HCT116 (cell line): Measurements from ENCODE around the gene PI4KA. TPM values are rescaled to one million over a fixed set of nuclear protein-coding genes. Genes with fewer than 3 reads are reported as not detected.

Experiments
- ATAC-seq: fragments of 200-7000 bp; cut with Tn5 transposase; 2 replicates; pipeline ENCODE4 v1.9.1; 2020; ENCODE audit warnings: mild to moderate bottlenecking, moderate library complexity
- BruUV-seq: library from RNA; stranded (reverse); fragments of 400-500 nt; replicated peaks from 2 replicates; lab custom pipeline; 2021; lab: Mats Ljungman, UMichigan
- CTCF ChIA-PET: fragments of 300-600 bp; sonication (Branson Sonifier 250); formaldehyde crosslinking; loops from one replicate; lab custom pipeline; 2021; ENCODE audit warnings: antibody characterized with exemption; lab: Charles Lee
- POLR2A ChIA-PET: fragments of 300-600, 350-600 bp; sonication (Branson Sonifier 250); formaldehyde crosslinking; loops from one replicate; lab custom pipeline; 2021; ENCODE audit warnings: antibody characterized with exemption; lab: Charles Lee
- RAD21 ChIA-PET, 2 experiments: fragments of 300-600 bp; sonication (Branson Sonifier 250); formaldehyde crosslinking; loops; one replicate each; lab custom pipeline; 2023; ENCODE audit warnings: low total read pairs in 2 of 2; ENCODE audit not compliant: uncharacterized antibody in 2 of 2, unreplicated experiment in 2 of 2, low non-redundant PET in 1 of 2; lab: Charles Lee
- DNase-seq: peaks from one replicate; pipeline ENCODE4 v3.0.0-alpha.2; 2010; ENCODE audit warnings: low read depth, low spot score
- H2AFZ ChIP-seq: fragments of 200-600 bp; shearing (Covaris generic), sonication (generic); 2 replicates; pipeline ENCODE4 v1.6.1; 2017; ENCODE audit warnings: low read depth, mixed run types, mixed read lengths, antibody characterized with exemption, low read length; ENCODE audit not compliant: poor library complexity, severe bottlenecking
- H3K27ac ChIP-seq: 2 replicates; pipeline ENCODE4 v1.5.1; 2012; ENCODE audit warnings: low read depth, low read length
- H3K27me3 ChIP-seq: fragments of 200-600 bp; sonication (generic); 2 replicates; pipeline ENCODE4 v1.6.1; 2016; ENCODE audit warnings: mixed run types, low read length, mixed read lengths; ENCODE audit not compliant: insufficient read depth
- H3K36me3 ChIP-seq, 2 experiments: fragments of 200-500 bp in 1 of 2; fragments of 200-600 bp in 1 of 2; sonication (Bioruptor generic) in 1 of 2; sonication (generic) in 1 of 2; 2 replicates each; pipeline versions ENCODE4 v1.5.1 to v1.6.1; 2014 to 2016; ENCODE audit warnings: low read length in 2 of 2, inconsistent platforms in 1 of 2, mixed read lengths in 1 of 2, mixed run types in 1 of 2; ENCODE audit not compliant: insufficient read depth in 2 of 2, control insufficient read depth in 1 of 2
- H3K4me1 ChIP-seq, 2 experiments: fragments of 200-600 bp in 1 of 2; sonication (generic) in 1 of 2; 2 replicates each; pipeline versions ENCODE4 v1.5.1 to v1.6.1; 2012 to 2017; ENCODE audit warnings: low read length in 2 of 2, inconsistent platforms in 1 of 2, mild to moderate bottlenecking in 1 of 2, mixed read lengths in 1 of 2, mixed run types in 1 of 2, moderate library complexity in 1 of 2; ENCODE audit not compliant: insufficient read depth in 2 of 2, control insufficient read depth in 1 of 2
- H3K4me2 ChIP-seq: fragments of 200-600 bp; sonication (generic); 2 replicates; pipeline ENCODE4 v1.6.1; 2017; ENCODE audit warnings: mixed run types, low read length, mixed read lengths
- H3K4me3 ChIP-seq, 2 experiments: fragments of 200-600 bp in 1 of 2; sonication (generic) in 1 of 2; replicated peaks in 1 of 2; 2 replicates each; pipeline ENCODE4 v1.5.1; 2011 to 2016; ENCODE audit warnings: low read length in 2 of 2, control low read depth in 1 of 2, low read depth in 1 of 2, mild to moderate bottlenecking in 1 of 2, mixed read lengths in 1 of 2, mixed run types in 1 of 2
- H3K79me2 ChIP-seq: fragments of 200-600 bp; sonication (generic); 2 replicates; pipeline ENCODE4 v1.6.1; 2017; ENCODE audit warnings: mild to moderate bottlenecking, mixed run types, low read length, moderate library complexity, mixed read lengths; ENCODE audit not compliant: insufficient read depth
- H3K9ac ChIP-seq: fragments of 200-600 bp; sonication (generic); 2 replicates; pipeline ENCODE4 v1.6.1; 2016; ENCODE audit warnings: low read length, mixed read lengths
- H3K9me2 ChIP-seq: fragments of 200-600 bp; sonication (generic), shearing (Covaris generic); 2 replicates; pipeline ENCODE4 v1.6.1; 2017; ENCODE audit warnings: mixed run types, mild to moderate bottlenecking, moderate library complexity; ENCODE audit not compliant: insufficient read depth
- H3K9me3 ChIP-seq, 2 experiments: fragments of 200-500 bp in 1 of 2; fragments of 200-600 bp in 1 of 2; sonication (Bioruptor generic) in 1 of 2; sonication (generic) in 1 of 2; 2 replicates each; pipeline ENCODE4 v1.6.1; 2014 to 2017; ENCODE audit warnings: low read length in 2 of 2, mixed read lengths in 2 of 2, inconsistent platforms in 1 of 2, low read depth in 1 of 2, mild to moderate bottlenecking in 1 of 2, mixed run types in 1 of 2, moderate library complexity in 1 of 2; ENCODE audit not compliant: control insufficient read depth in 1 of 2, insufficient read depth in 1 of 2
- H4K20me1 ChIP-seq: fragments of 200-600 bp; sonication (generic), shearing (Covaris generic); 2 replicates; pipeline ENCODE4 v1.6.1; 2017; ENCODE audit warnings: mixed run types, mild to moderate bottlenecking, moderate library complexity; ENCODE audit not compliant: insufficient read depth
- ATF3 ChIP-seq: IDR thresholded peaks from 2 replicates; pipeline ENCODE4 v1.6.1; 2012
- CBX3 ChIP-seq: IDR thresholded peaks from 2 replicates; pipeline ENCODE4 v1.6.1; 2012; ENCODE audit warnings: low read depth
- CEBPB ChIP-seq: IDR thresholded peaks from 2 replicates; pipeline ENCODE4 v1.6.1; 2012; ENCODE audit warnings: low read depth
- CTCF ChIP-seq, 3 experiments: fragments of 200-600 bp in 1 of 3; sonication (generic) in 1 of 3; IDR thresholded peaks in 2 of 3; conservative IDR thresholded peaks in 1 of 3; 2 replicates each; pipeline ENCODE4 v1.5.1; 2012 to 2017; ENCODE audit warnings: low read depth in 2 of 3, low read length in 2 of 3, antibody characterized with exemption in 1 of 3, borderline replicate concordance in 1 of 3, control low read depth in 1 of 3, mild to moderate bottlenecking in 1 of 3, mixed read lengths in 1 of 3, mixed run types in 1 of 3, moderate library complexity in 1 of 3; ENCODE audit not compliant: insufficient read depth in 1 of 3
- ELF1 ChIP-seq: IDR thresholded peaks from 2 replicates; pipeline ENCODE4 v1.6.1; 2012; ENCODE audit warnings: low read depth, borderline replicate concordance
- EZH2 ChIP-seq: fragments of 200-600 bp; sonication (generic); IDR thresholded peaks from 2 replicates; pipeline ENCODE4 v1.6.1; 2017; ENCODE audit warnings: antibody characterized with exemption, mixed run types
- EZH2phosphoT487 ChIP-seq: fragments of 200-600 bp; IDR thresholded peaks from 2 replicates; pipeline ENCODE4 v1.6.1; 2018; ENCODE audit warnings: antibody characterized with exemption, borderline replicate concordance
- JUND ChIP-seq: IDR thresholded peaks from 2 replicates; pipeline ENCODE4 v1.6.1; 2012
- POLR2AphosphoS5 ChIP-seq: IDR thresholded peaks from 2 replicates; pipeline ENCODE4 v1.6.1; 2011; ENCODE audit warnings: mild to moderate bottlenecking, low read depth, low read length, moderate library complexity
- REST ChIP-seq: IDR thresholded peaks from 2 replicates; pipeline ENCODE4 v1.6.1; 2012; ENCODE audit warnings: low read depth
- SP1 ChIP-seq: IDR thresholded peaks from 2 replicates; pipeline ENCODE4 v1.6.1; 2012; ENCODE audit warnings: low read depth
- TCF7L2 ChIP-seq: IDR thresholded peaks from 2 replicates; pipeline ENCODE4 v1.7.0; 2011; ENCODE audit warnings: borderline replicate concordance, inconsistent platforms; ENCODE audit not compliant: insufficient read depth, insufficient read length; ENCODE audit errors: extremely low read depth
- YY1 ChIP-seq: IDR thresholded peaks from 2 replicates; pipeline ENCODE4 v1.6.1; 2011; ENCODE audit warnings: low read length, low read depth, moderate library complexity, mild to moderate bottlenecking; ENCODE audit not compliant: insufficient replicate concordance; ENCODE audit errors: extremely low read depth
- ZBTB33 ChIP-seq: IDR thresholded peaks from 2 replicates; pipeline ENCODE4 v1.6.1; 2011; ENCODE audit warnings: mild to moderate bottlenecking, low read length, moderate library complexity; ENCODE audit not compliant: insufficient replicate concordance; ENCODE audit errors: extremely low read depth
- ZFX ChIP-seq: fragments of 450-650 bp; IDR thresholded peaks from 2 replicates; pipeline ENCODE4 v1.6.1; 2017
- intact Hi-C: fragments of 100-400 bp; cut with micrococcal nuclease; formaldehyde crosslinking; loops from 2 replicates; pipeline ENCODE4 v1.10.0; 2022
- total RNA-seq: library from RNA; stranded (reverse); gene quantifications from one replicate; pipeline ENCODE4 v1.2.1, GENCODE V29; 2021; ENCODE audit not compliant: unreplicated experiment

PI4KA gene
- total RNA-seq, 1 experiment from 2014 or later = 59.6 TPM

- TF ChIP-seq REST = no peak
- TF ChIP-seq TCF7L2 = no peak
- TF ChIP-seq CBX3 = no peak
- no peak for TF ChIP-seq EZH2phosphoT487
- no peak for TF ChIP-seq ATF3
- no peak for TF ChIP-seq POLR2AphosphoS5
- no peak for TF ChIP-seq SP1
- TF ChIP-seq ZFX = no peak
These were observed 105.7 kb downstream of the PI4KA start (continued) for GRCh38 chr22:20752873-20753272.

- H3K27me3 ChIP-seq = no peaks in the 10 kb centered on the region
- no peaks in the 10 kb centered on the region for H3K4me1 ChIP-seq
- peaks cover 0 to 4% of the 10 kb centered on the region in 2 experiments; a peak in 2 of 4 replicates for H3K36me3 ChIP-seq
- H2AFZ ChIP-seq = no peak overlapping the region
- POLR2A ChIA-PET = no interaction called here
- no peak overlapping the region for H3K4me2 ChIP-seq
- H3K27ac ChIP-seq = no peak overlapping the region
- intact Hi-C loops = no loop called here
- H3K9ac ChIP-seq = no peak overlapping the region
- RAD21 ChIA-PET = no interaction called here
- H3K9me3 ChIP-seq = no peaks in the 10 kb centered on the region
- H3K4me3 ChIP-seq = no peak overlapping the region
- no peaks in the 10 kb centered on the region for H3K9me2 ChIP-seq
- H4K20me1 ChIP-seq = no peaks in the 10 kb centered on the region
- no TSS peak for BruUV-seq
- no peaks in the 10 kb centered on the region for H3K79me2 ChIP-seq
- DNase-seq (no peak), ATAC-seq (no peak)
- CTCF ChIA-PET = interaction anchor here (0.6 kb wide), 1 partner anchor 122 kb away, joined by 4 read pairs; no protein-coding TSS in a partner anchor
- TF ChIP-seq JUND = no peak
- TF ChIP-seq EZH2phosphoT487 = no peak
- TF ChIP-seq CTCF (IDR thresholded peaks at IDR 0.05 in 2 of 3, conservative IDR thresholded peaks at IDR 0.05 in 1 of 3; ENCODE audit: borderline replicate concordance in 1 of 3, insufficient read depth in 1 of 3, low read depth in 2 of 3, low read length in 2 of 3) = no peak
- TF ChIP-seq SP1 = no peak
- TF ChIP-seq POLR2AphosphoS5 = no peak
- no peak for TF ChIP-seq ELF1
- TF ChIP-seq CEBPB = no peak
- no peak for TF ChIP-seq ZBTB33
- TF ChIP-seq YY1 = no peak
- no peak for TF ChIP-seq EZH2
These were observed 106.4 kb downstream of the PI4KA start for GRCh38 chr22:20752104-20752741.
